B cell (primary cell): ENCODE measurements around the gene SH3RF3.

Source experiments
- EZH2 ChIP-seq: IDR thresholded peaks from 2 replicates; pipeline ENCODE4 v1.6.1; 2012; ENCODE audit warnings: borderline replicate concordance, low read depth, mild to moderate bottlenecking, moderate library complexity, low read length; ENCODE audit not compliant: insufficient read depth, poor library complexity, severe bottlenecking
- TF ChIP-seq, protein P1 (sequence below): fragments of 200-600 bp; IDR thresholded peaks from one replicate; pipeline ENCODE4 v1.8.0; 2022; ENCODE audit warnings: antibody characterized with exemption, mild to moderate bottlenecking

GRCh38 chr2:109242210-109242653 is 113.2 kb downstream of the SH3RF3 start:
- TF ChIP-seq, protein P1, sequence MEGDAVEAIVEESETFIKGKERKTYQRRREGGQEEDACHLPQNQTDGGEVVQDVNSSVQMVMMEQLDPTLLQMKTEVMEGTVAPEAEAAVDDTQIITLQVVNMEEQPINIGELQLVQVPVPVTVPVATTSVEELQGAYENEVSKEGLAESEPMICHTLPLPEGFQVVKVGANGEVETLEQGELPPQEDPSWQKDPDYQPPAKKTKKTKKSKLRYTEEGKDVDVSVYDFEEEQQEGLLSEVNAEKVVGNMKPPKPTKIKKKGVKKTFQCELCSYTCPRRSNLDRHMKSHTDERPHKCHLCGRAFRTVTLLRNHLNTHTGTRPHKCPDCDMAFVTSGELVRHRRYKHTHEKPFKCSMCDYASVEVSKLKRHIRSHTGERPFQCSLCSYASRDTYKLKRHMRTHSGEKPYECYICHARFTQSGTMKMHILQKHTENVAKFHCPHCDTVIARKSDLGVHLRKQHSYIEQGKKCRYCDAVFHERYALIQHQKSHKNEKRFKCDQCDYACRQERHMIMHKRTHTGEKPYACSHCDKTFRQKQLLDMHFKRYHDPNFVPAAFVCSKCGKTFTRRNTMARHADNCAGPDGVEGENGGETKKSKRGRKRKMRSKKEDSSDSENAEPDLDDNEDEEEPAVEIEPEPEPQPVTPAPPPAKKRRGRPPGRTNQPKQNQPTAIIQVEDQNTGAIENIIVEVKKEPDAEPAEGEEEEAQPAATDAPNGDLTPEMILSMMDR, result no peak
- no peak for TF ChIP-seq EZH2
